Mesenchymal stem cell (in vitro differentiated cells and primary cell): ENCODE results near the gene CLCA1.

Experiments
- DNase-seq: peaks from one replicate; pipeline ENCODE4 v3.0.0-alpha.2; 2013
- H2AFZ ChIP-seq: one replicate; pipeline ENCODE4 v1.6.1; 2013; ENCODE audit warnings: low read depth, mild to moderate bottlenecking, control low read depth, inconsistent platforms, low read length, moderate library complexity
- H2AK5ac ChIP-seq: 2 replicates; pipeline ENCODE4 v1.6.1; 2013; ENCODE audit warnings: low read length, moderate library complexity, mild to moderate bottlenecking, inconsistent platforms; ENCODE audit not compliant: severe bottlenecking
- H2BK120ac ChIP-seq: one replicate; pipeline ENCODE4 v1.6.1; 2013; ENCODE audit warnings: low read depth, mild to moderate bottlenecking, inconsistent platforms, low read length, moderate library complexity
- H2BK12ac ChIP-seq, 2 experiments: one replicate each; pipeline ENCODE4 v1.6.1; 2013; ENCODE audit warnings: inconsistent platforms in 2 of 2, low read length in 2 of 2, mild to moderate bottlenecking in 2 of 2, moderate library complexity in 2 of 2, control low read depth in 1 of 2
- H2BK15ac ChIP-seq: one replicate; pipeline ENCODE4 v1.6.1; 2013; ENCODE audit warnings: mild to moderate bottlenecking, low read depth, inconsistent platforms; ENCODE audit not compliant: poor library complexity, severe bottlenecking
- H2BK5ac ChIP-seq: 2 replicates; pipeline ENCODE4 v1.6.1; 2013; ENCODE audit warnings: low read depth, mild to moderate bottlenecking, low read length, control low read depth, inconsistent platforms; ENCODE audit not compliant: poor library complexity, severe bottlenecking
- H3K14ac ChIP-seq, 2 experiments: one replicate each; pipeline ENCODE4 v1.6.1; 2013; ENCODE audit warnings: inconsistent platforms in 2 of 2, low read length in 2 of 2, control low read depth in 1 of 2, mild to moderate bottlenecking in 1 of 2, moderate library complexity in 1 of 2
- H3K18ac ChIP-seq, 2 experiments: one replicate each; pipeline ENCODE4 v1.6.1; 2013; ENCODE audit warnings: inconsistent platforms in 2 of 2, low read length in 2 of 2, control low read depth in 1 of 2, low read depth in 1 of 2, mild to moderate bottlenecking in 1 of 2
- H3K23ac ChIP-seq, 2 experiments: one replicate each; pipeline ENCODE4 v1.6.1; 2013; ENCODE audit warnings: inconsistent platforms in 2 of 2, low read length in 2 of 2, mild to moderate bottlenecking in 2 of 2, moderate library complexity in 2 of 2, control low read depth in 1 of 2
- H3K27ac ChIP-seq: 2 replicates; pipeline ENCODE4 v1.5.1; 2013; ENCODE audit warnings: mild to moderate bottlenecking, moderate library complexity, low read length, control low read depth, inconsistent platforms; ENCODE audit not compliant: poor library complexity, severe bottlenecking
- H3K27me3 ChIP-seq, 2 experiments: 2 replicates each; pipeline versions ENCODE4 v1.6.1 to v1.7.0; 2013; ENCODE audit warnings: low read length in 2 of 2, mild to moderate bottlenecking in 2 of 2, moderate library complexity in 2 of 2, control low read depth in 1 of 2, inconsistent platforms in 1 of 2; ENCODE audit not compliant: control insufficient read depth in 1 of 2, insufficient read depth in 1 of 2
- H3K36me3 ChIP-seq, 2 experiments: 2 replicates each; pipeline versions ENCODE4 v1.6.1 to v1.7.0; 2013; ENCODE audit warnings: low read length in 2 of 2, control low read depth in 1 of 2, inconsistent platforms in 1 of 2, low read depth in 1 of 2, mild to moderate bottlenecking in 1 of 2; ENCODE audit not compliant: insufficient read depth in 2 of 2, control insufficient read depth in 1 of 2
- H3K4ac ChIP-seq, 2 experiments: one replicate each; pipeline ENCODE4 v1.6.1; 2013; ENCODE audit warnings: inconsistent platforms in 2 of 2, low read length in 2 of 2, mild to moderate bottlenecking in 2 of 2, moderate library complexity in 2 of 2, control low read depth in 1 of 2, low read depth in 1 of 2
- H3K4me1 ChIP-seq: 2 replicates; pipeline ENCODE4 v1.6.1; 2013; ENCODE audit warnings: low read depth, low read length, control low read depth; ENCODE audit not compliant: control insufficient read depth, insufficient read depth
- H3K4me2 ChIP-seq: 2 replicates; pipeline ENCODE4 v1.6.1; 2013; ENCODE audit warnings: low read length, mild to moderate bottlenecking, inconsistent platforms; ENCODE audit not compliant: poor library complexity, severe bottlenecking
- H3K4me3 ChIP-seq, 2 experiments: 2 replicates each; pipeline versions ENCODE4 v1.5.1 to v1.7.0; 2013; ENCODE audit warnings: low read length in 2 of 2, mild to moderate bottlenecking in 2 of 2, control low read depth in 1 of 2, low read depth in 1 of 2; ENCODE audit not compliant: insufficient read depth in 1 of 2
- H3K79me1 ChIP-seq: replicated peaks from 2 replicates; pipeline ENCODE4 v1.6.1; 2013; ENCODE audit warnings: mild to moderate bottlenecking, control low read depth, low read length, inconsistent platforms; ENCODE audit not compliant: poor library complexity, severe bottlenecking
- H3K9ac ChIP-seq: 2 replicates; pipeline ENCODE4 v1.7.0; 2013; ENCODE audit warnings: mild to moderate bottlenecking, low read length, moderate library complexity
- H3K9me3 ChIP-seq: 2 replicates; pipeline ENCODE4 v1.7.0; 2013; ENCODE audit warnings: mild to moderate bottlenecking, low read length; ENCODE audit not compliant: control insufficient read depth
- H4K8ac ChIP-seq: one replicate; pipeline ENCODE4 v1.6.1; 2013; ENCODE audit warnings: inconsistent platforms, mild to moderate bottlenecking, low read length, moderate library complexity
- H4K91ac ChIP-seq: one replicate; pipeline ENCODE4 v1.6.1; 2013; ENCODE audit warnings: mild to moderate bottlenecking, low read length, inconsistent platforms
- WGBS: methylation state at CpG from one replicate; pipeline ENCODE4 v1.1.7; 2013; ENCODE audit warnings: mixed read lengths; 5-methylcytosine and 5-hydroxymethylcytosine counted together

The CLCA1 gene

DNA sequence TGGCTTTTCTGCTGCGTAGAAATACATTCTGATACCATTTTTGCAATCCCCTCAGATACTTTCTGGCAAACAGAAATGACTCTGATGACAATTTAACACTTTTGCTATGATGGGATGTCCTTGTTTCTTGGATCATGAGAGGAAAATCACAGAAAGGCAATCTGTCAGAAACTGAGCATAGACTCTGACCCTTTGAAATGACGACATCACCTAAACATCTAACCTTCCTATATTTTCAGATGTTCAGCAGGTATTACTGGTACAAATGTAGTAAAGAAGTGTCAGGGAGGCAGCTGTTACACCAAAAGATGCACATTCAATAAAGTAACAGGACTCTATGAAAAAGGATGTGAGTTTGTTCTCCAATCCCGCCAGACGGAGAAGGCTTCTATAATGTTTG lies 13.2 kb downstream of the CLCA1 start:
- no peaks in the 10 kb centered on the region for H3K9me3 ChIP-seq
- no peak overlapping the region for H3K4me2 ChIP-seq
- no peak overlapping the region for H4K91ac ChIP-seq
- 100% methylated on average over 1 of the region's 4 CpGs for WGBS
- H3K79me1 ChIP-seq = no peaks in the 10 kb centered on the region
- no peak overlapping the region for H2BK12ac ChIP-seq
- H3K4me1 ChIP-seq = peaks cover 2% of the 10 kb centered on the region
- H2AFZ ChIP-seq = no peak overlapping the region
- no peaks in the 10 kb centered on the region for H3K27me3 ChIP-seq
- no peak overlapping the region for H3K23ac ChIP-seq
- no peak overlapping the region for H2AK5ac ChIP-seq
- no peak overlapping the region for H3K14ac ChIP-seq
- H3K4me3 ChIP-seq = no peak overlapping the region
- H3K18ac ChIP-seq = no peak overlapping the region
- H3K4ac ChIP-seq = no peak overlapping the region
- no peak for DNase-seq
- no peak overlapping the region for H2BK5ac ChIP-seq
- no peak overlapping the region for H4K8ac ChIP-seq
- no peaks in the 10 kb centered on the region for H3K36me3 ChIP-seq
- H3K9ac ChIP-seq = no peak overlapping the region
- no peak overlapping the region for H2BK15ac ChIP-seq
- no peak overlapping the region for H3K27ac ChIP-seq
- H2BK120ac ChIP-seq = no peak overlapping the region

- Histone ChIP-seq H3K27ac (no peak overlapping the region), H2BK120ac (no peak overlapping the region), H2BK5ac (no peak overlapping the region), H3K79me1 (no peaks in the 10 kb centered on the region), H3K4me2 (no peak overlapping the region), H3K4ac (no peak overlapping the region), H3K4me3 (peak overlapping the region in 1 of 2 experiments; percentile 3), H2BK12ac (no peak overlapping the region), H3K9ac (peak overlapping the region; percentile 82), H3K18ac (no peak overlapping the region), H3K27me3 (no peaks in the 10 kb centered on the region), H3K9me3 (no peaks in the 10 kb centered on the region), H3K14ac (peak overlapping the region in 1 of 2 experiments; percentile 11), H2AK5ac (no peak overlapping the region), H3K23ac (no peak overlapping the region), H3K36me3 (no peaks in the 10 kb centered on the region), H4K91ac (no peak overlapping the region), H2BK15ac (no peak overlapping the region), H2AFZ (no peak overlapping the region), H3K4me1 (peaks cover 4% of the 10 kb centered on the region), H4K8ac (no peak overlapping the region)
- WGBS = 38% methylated on average over 3 of the region's 4 CpGs
- DNase-seq = peak; percentile 55
Measured at GRCh38 chr1:86487131-86487810, 18.5 kb downstream of the CLCA1 start.

- Histone ChIP-seq H3K23ac (no peak overlapping the region), H3K4me1 (peaks cover 4% of the 10 kb centered on the region), H2BK15ac (no peak overlapping the region), H3K4ac (no peak overlapping the region), H3K27me3 (no peaks in the 10 kb centered on the region), H4K91ac (no peak overlapping the region), H3K9ac (peak overlapping the region; percentile 82), H3K18ac (no peak overlapping the region), H2BK12ac (no peak overlapping the region), H3K36me3 (no peaks in the 10 kb centered on the region), H3K9me3 (no peaks in the 10 kb centered on the region), H4K8ac (no peak overlapping the region), H3K14ac (peak overlapping the region in 1 of 2 experiments; percentile 41), H3K27ac (no peak overlapping the region), H3K4me2 (no peak overlapping the region), H2BK5ac (no peak overlapping the region), H2BK120ac (no peak overlapping the region), H2AK5ac (no peak overlapping the region), H3K79me1 (no peaks in the 10 kb centered on the region), H3K4me3 (peak overlapping the region in 1 of 2 experiments; percentile 3), H2AFZ (no peak overlapping the region)
- 94% methylated on average over 4 of the region's 4 CpGs for WGBS
- no peak for DNase-seq
Measured at GRCh38 chr1:86487811-86488141, 19.0 kb downstream of the CLCA1 start.

DNA sequence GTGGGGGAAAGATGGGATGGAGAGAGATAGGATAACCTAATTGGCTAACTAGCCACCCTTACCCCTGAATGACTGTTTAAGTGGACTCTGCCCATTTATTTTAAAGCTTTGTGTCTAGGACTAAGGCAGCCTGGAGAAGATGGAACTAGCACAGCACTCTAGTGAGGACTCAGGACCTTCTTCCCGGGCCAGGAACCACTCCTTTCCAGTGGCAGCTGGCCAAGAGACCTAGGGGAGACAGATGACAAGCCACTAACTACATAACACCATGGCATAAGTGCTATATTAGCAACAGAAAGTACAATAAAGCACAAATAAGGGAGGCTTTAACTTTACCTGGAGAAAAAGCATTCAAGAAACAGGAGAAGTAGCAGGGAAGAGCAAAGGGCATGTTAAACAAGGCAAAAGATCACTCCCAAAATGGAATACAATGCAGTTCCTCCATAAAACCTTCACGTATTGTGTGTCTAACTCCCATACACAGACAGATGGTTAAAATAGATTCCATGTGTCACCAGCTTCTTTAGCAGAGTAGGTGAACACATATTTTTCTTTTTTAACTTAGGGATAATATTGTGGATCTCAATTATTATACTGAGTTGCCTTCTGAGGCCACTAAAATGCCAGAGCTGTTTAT lies 20.6 kb downstream of the CLCA1 start:
- peaks cover 4% of the 10 kb centered on the region for H3K4me1 ChIP-seq
- H3K4me3 ChIP-seq = no peak overlapping the region
- H3K9me3 ChIP-seq = no peaks in the 10 kb centered on the region
- H2BK12ac ChIP-seq = no peak overlapping the region
- H2BK5ac ChIP-seq = no peak overlapping the region
- H3K23ac ChIP-seq = no peak overlapping the region
- H3K79me1 ChIP-seq = no peaks in the 10 kb centered on the region
- no peak overlapping the region for H3K18ac ChIP-seq
- DNase-seq = no peak
- no peaks in the 10 kb centered on the region for H3K27me3 ChIP-seq
- no peak overlapping the region for H3K14ac ChIP-seq
- H3K9ac ChIP-seq = no peak overlapping the region
- no peaks in the 10 kb centered on the region for H3K36me3 ChIP-seq
- no peak overlapping the region for H3K27ac ChIP-seq
- no peak overlapping the region for H2AFZ ChIP-seq
- WGBS = 81% methylated on average over 2 of the region's 2 CpGs
- H2AK5ac ChIP-seq = no peak overlapping the region
- no peak overlapping the region for H2BK15ac ChIP-seq
- H4K91ac ChIP-seq = no peak overlapping the region
- H3K4ac ChIP-seq = no peak overlapping the region
- no peak overlapping the region for H4K8ac ChIP-seq
- H3K4me2 ChIP-seq = no peak overlapping the region
- no peak overlapping the region for H2BK120ac ChIP-seq
